Gastroesophageal sphincter (tissue), 4 donors: ENCODE results near the gene PPP1R14C. TPM values are rescaled to one million over a fixed set of nuclear protein-coding genes. Genes with fewer than 3 reads are reported as not detected.
"Not testable (repeated sequence)": the region's sequence is repeated elsewhere in the genome, so short reads cannot be mapped to it uniquely, and the experiment has no call there.

ENCODE experiments used
- ATAC-seq: fragments of 150-250 bp; one replicate; pipeline ENCODE4 v1.9.1; 2016; ENCODE audit warnings: mild to moderate bottlenecking, moderate library complexity
- H3K27ac ChIP-seq, 4 donors: fragments of 200-600 bp; sonication (generic) in 3 of 4; 1 replicate in 3 of 4; 2 replicates in 1 of 4; pipeline ENCODE4 v1.5.1; 2016 to 2019
- H3K27me3 ChIP-seq: fragments of 200-600 bp; sonication (generic); one replicate; pipeline ENCODE4 v1.5.1; 2019
- H3K36me3 ChIP-seq, 2 donors: fragments of 200-600 bp; sonication (generic); one replicate each; pipeline ENCODE4 v1.5.1; 2019; ENCODE audit warnings: control low read depth in 1 of 2
- H3K4me1 ChIP-seq, 3 donors: fragments of 200-600 bp; sonication (generic); 1 replicate in 2 of 3; 2 replicates in 1 of 3; pipeline ENCODE4 v1.5.1; 2016 to 2019; ENCODE audit warnings: control low read depth in 2 of 3
- H3K4me3 ChIP-seq, 2 donors: fragments of 200-600 bp; sonication (generic); one replicate each; pipeline ENCODE4 v1.5.1; 2019; ENCODE audit warnings: mild to moderate bottlenecking in 1 of 2, moderate library complexity in 1 of 2
- H3K9me3 ChIP-seq, 3 donors: fragments of 200-600 bp; sonication (generic); one replicate each; pipeline ENCODE4 v1.5.1; 2017 to 2019; ENCODE audit warnings: control low read depth in 2 of 3
- CTCF ChIP-seq, 4 experiments: fragments of 200-600 bp in 2 of 4; fragments of 450-650 bp in 2 of 4; sonication (generic) in 1 of 4; IDR thresholded peaks; one replicate each; pipeline ENCODE4 v1.5.1; 2017 to 2019; ENCODE audit warnings: antibody characterized with exemption in 4 of 4, mild to moderate bottlenecking in 2 of 4, moderate library complexity in 2 of 4
- EP300 ChIP-seq: sonication (generic); formaldehyde crosslinking; IDR thresholded peaks from one replicate; pipeline ENCODE4 v1.6.1; 2017; ENCODE audit warnings: antibody characterized with exemption, mild to moderate bottlenecking
- POLR2A ChIP-seq, 2 donors: fragments of 450-650 bp; IDR thresholded peaks; one replicate each; pipeline ENCODE4 v1.6.1; 2017; ENCODE audit warnings: antibody characterized with exemption in 2 of 2, mild to moderate bottlenecking in 2 of 2, moderate library complexity in 1 of 2
- POLR2AphosphoS5 ChIP-seq: sonication (generic); formaldehyde crosslinking; IDR thresholded peaks from one replicate; pipeline ENCODE4 v1.6.1; 2017; ENCODE audit warnings: antibody characterized with exemption
- WGBS, 2 donors: methylation state at CpG; one replicate each; pipeline ENCODE4 v1.1.5; 2018; ENCODE audit warnings: low coverage in 1 of 2; 5-methylcytosine and 5-hydroxymethylcytosine counted together
- total RNA-seq, 4 donors: library from RNA; depleted of rRNA; stranded (reverse); fragments of >200 nt; gene quantifications; one replicate each; pipeline ENCODE4 v1.1.0, GENCODE V29; 2016

Gene PPP1R14C
- total RNA-seq, 4 donors from 2014 or later = 0.12 to 1.5 TPM; not detected in 2

GRCh38 chr6:150177259-150177951 is 34.6 kb downstream of the PPP1R14C start:
- no peak for ATAC-seq
- Histone ChIP-seq H3K27ac (no peak overlapping the region), H3K4me1 (no peaks in the 10 kb centered on the region), H3K36me3 (no peaks in the 10 kb centered on the region), H3K9me3 (no peaks in the 10 kb centered on the region), H3K4me3 (no peak overlapping the region), H3K27me3 (no peaks in the 10 kb centered on the region)
- TF ChIP-seq CTCF (IDR thresholded peaks at IDR 0.05) = no peak
- TF ChIP-seq POLR2A (IDR thresholded peaks at IDR 0.05) = no peak
- no peak for TF ChIP-seq EP300
- no peak for TF ChIP-seq POLR2AphosphoS5
- WGBS, 2 donors = 94 to 100% methylated on average over 4 to 7 of the region's 11 CpGs

GRCh38 chr6:150177952-150178520 is 35.2 kb downstream of the PPP1R14C start:
- no peak for TF ChIP-seq POLR2AphosphoS5
- no peak for TF ChIP-seq POLR2A (IDR thresholded peaks at IDR 0.05)
- TF ChIP-seq EP300 = no peak
- no peak for TF ChIP-seq CTCF (IDR thresholded peaks at IDR 0.05)
- WGBS, 2 donors = 72 to 75% methylated on average over 3 to 4 of the region's 12 CpGs
- no peak for ATAC-seq
- no peak overlapping the region for H3K27ac ChIP-seq
- no peak overlapping the region for H3K4me3 ChIP-seq
- H3K4me1 ChIP-seq = no peaks in the 10 kb centered on the region
- no peaks in the 10 kb centered on the region for H3K36me3 ChIP-seq
- no peaks in the 10 kb centered on the region for H3K9me3 ChIP-seq
- no peaks in the 10 kb centered on the region for H3K27me3 ChIP-seq

DNA sequence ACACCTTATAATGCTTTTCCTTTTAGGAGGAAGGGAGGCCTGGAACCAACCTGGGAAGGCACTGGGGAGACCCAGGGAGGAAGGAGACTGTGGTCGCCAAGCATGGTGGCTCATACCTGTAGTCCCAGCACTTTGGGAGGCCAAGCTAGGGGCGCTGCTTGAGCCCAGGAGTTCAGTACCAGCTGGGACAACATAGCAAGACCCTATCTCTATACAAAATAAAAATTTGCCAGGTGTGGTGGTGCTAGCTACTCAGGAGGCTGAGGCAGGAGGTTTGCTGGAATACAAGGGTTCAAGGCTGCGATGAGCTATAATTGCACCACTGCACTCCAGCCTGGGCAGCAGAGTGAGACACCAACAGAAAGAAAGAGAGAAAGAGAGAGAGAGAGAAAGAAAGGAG is 36.2 kb downstream of the PPP1R14C start:
- no peak for ATAC-seq
- Histone ChIP-seq H3K27ac (no peak overlapping the region), H3K4me3 (no peak overlapping the region), H3K27me3 (no peaks in the 10 kb centered on the region), H3K9me3 (no peaks in the 10 kb centered on the region), H3K36me3 (no peaks in the 10 kb centered on the region), H3K4me1 (no peaks in the 10 kb centered on the region)
- 86 to 100% methylated on average over 2 to 3 of the region's 3 CpGs for WGBS, 2 donors
- no peak for TF ChIP-seq POLR2AphosphoS5
- no peak for TF ChIP-seq CTCF (IDR thresholded peaks at IDR 0.05)
- no peak for TF ChIP-seq POLR2A (IDR thresholded peaks at IDR 0.05)
- TF ChIP-seq EP300 = no peak

DNA sequence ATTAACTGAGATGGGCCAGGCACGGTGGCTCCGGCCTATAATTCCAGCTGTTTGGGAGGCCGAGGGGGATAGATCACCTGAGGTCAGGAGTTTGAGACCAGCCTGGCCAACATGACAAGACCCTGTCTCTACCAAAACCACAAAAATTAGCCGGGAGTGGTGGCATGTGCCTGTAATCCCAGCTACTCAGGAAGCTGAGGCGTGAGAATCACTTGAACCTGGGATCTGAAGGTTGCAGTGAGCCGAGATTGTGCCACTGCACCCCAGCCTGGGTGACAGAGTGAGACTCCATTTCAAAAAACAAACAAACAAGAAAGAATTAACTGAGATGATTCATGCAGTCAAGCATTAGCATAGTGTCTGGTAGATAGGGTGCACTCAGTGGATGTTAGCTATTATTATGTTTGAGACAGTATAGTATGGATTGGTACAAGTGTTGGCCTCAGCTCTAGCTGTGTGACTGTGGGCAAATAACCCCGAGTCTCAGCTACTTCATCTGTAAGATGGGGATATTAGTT is 37.1 kb downstream of the PPP1R14C start:
- H3K4me1 ChIP-seq, H3K27me3 ChIP-seq, H3K9me3 ChIP-seq, H3K36me3 ChIP-seq, ATAC-seq, H3K4me3 ChIP-seq, H3K27ac ChIP-seq: not testable (repeated sequence)
- 68 to 80% methylated on average over 5 to 7 of the region's 7 CpGs for WGBS, 2 donors

DNA sequence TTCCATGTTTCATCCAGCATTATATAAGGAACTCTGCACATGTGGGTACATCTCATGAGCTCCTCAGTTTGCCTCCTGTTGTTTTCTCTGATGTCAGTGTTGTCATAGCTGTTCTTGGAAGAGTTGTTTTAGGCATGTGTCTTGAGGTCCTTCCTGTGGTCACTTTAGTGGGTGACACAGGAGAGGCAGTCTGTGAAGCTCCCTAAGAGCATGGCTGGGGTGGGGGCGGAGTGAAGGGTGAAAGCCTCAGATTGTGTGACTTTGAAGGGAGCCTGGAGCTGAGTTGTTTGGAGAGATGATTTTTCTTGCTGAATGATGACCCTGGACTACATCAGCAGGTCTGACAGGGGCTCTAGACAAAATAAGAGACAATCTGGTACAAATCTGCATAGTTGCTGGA is 37.7 kb downstream of the PPP1R14C start:
- H3K36me3 ChIP-seq = no peaks in the 10 kb centered on the region
- no peaks in the 10 kb centered on the region for H3K9me3 ChIP-seq
- no peak overlapping the region for H3K27ac ChIP-seq
- H3K4me1 ChIP-seq = no peaks in the 10 kb centered on the region
- TF ChIP-seq POLR2AphosphoS5 (no peak), EP300 (no peak), CTCF (IDR thresholded peaks at IDR 0.05) (no peak), POLR2A (IDR thresholded peaks at IDR 0.05) (no peak)
- H3K4me3 ChIP-seq = no peak overlapping the region
- no peak for ATAC-seq
- WGBS, 2 donors = no CpG with 5 or more reads among the region's 1 CpG
- H3K27me3 ChIP-seq = no peaks in the 10 kb centered on the region
